GM12891 (cell line): ENCODE measurements around the gene DENND1C.

Source experiments
- PAX5 ChIP-seq: IDR thresholded peaks from 2 replicates; pipeline ENCODE4 v1.6.1; 2011; ENCODE audit warnings: low read length, moderate library complexity, mild to moderate bottlenecking; ENCODE audit not compliant: insufficient read depth, severe bottlenecking
- POLR2A ChIP-seq: IDR thresholded peaks from 2 replicates; pipeline ENCODE4 v1.6.1; 2011; ENCODE audit warnings: low read depth, low read length, control low read depth
- POLR2AphosphoS5 ChIP-seq: IDR thresholded peaks from 2 replicates; pipeline ENCODE4 v1.6.1; 2011; ENCODE audit warnings: low read depth, low read length, control low read depth
- SPI1 ChIP-seq: IDR thresholded peaks from 2 replicates; pipeline ENCODE4 v1.6.1; 2011; ENCODE audit warnings: low read depth, low read length, control low read depth
- TAF1 ChIP-seq: IDR thresholded peaks from 2 replicates; pipeline ENCODE4 v1.6.1; 2011; ENCODE audit warnings: low read depth, low read length, control low read depth

DNA sequence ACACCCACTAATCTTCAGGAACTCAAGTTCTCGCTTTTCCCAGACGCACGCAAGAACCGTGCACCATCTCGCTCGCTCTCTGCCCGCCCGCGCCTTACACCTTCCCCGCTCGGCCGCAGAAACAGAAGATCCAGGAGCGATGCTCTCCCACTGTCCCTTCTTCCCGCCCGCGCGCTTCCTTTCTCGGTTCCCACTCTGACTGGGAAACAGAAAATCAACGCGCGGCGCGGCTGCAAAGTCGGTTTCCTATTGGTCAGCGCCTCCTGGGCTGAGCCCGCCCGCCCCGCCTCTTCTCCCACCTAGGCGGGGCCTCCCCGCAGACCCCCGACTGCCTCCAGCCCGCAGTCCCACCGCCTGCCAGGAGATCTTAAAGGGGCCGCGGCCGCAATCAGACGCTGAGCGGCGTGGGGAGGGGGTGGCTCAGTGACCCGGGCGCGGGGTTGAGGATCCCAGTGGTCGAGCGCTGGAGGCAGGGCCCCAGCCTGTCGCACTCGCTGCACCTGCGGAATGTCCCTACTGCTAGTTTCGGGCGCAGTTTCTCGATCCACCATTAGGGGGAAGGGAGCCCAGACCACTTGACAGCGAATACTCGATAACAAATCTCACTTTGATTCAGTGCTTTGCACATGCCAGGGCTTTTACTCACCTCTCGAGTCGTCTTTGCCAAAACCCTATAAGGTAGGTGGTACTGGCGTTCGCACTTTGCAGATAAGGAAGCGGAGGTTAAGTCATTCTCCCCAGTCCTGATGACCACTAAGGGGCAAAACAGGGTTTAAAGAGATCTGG, 21.3 kb downstream of the DENND1C start:
- TF ChIP-seq POLR2A (peak; percentile 73), POLR2AphosphoS5 (no peak), PAX5 (no peak), SPI1 (no peak), TAF1 (peak; percentile 49; the same call in 1 of the 2 replicates)
